NCI-H748 treated with DMSO at 0.1 percent for 48 hours (cell line): ENCODE data around the gene DOK1.

Source experiments
- DNase-seq: peaks from one replicate; lab custom pipeline; 2025; lab: John Stamatoyannopoulos, UW

DOK1 gene

DNA sequence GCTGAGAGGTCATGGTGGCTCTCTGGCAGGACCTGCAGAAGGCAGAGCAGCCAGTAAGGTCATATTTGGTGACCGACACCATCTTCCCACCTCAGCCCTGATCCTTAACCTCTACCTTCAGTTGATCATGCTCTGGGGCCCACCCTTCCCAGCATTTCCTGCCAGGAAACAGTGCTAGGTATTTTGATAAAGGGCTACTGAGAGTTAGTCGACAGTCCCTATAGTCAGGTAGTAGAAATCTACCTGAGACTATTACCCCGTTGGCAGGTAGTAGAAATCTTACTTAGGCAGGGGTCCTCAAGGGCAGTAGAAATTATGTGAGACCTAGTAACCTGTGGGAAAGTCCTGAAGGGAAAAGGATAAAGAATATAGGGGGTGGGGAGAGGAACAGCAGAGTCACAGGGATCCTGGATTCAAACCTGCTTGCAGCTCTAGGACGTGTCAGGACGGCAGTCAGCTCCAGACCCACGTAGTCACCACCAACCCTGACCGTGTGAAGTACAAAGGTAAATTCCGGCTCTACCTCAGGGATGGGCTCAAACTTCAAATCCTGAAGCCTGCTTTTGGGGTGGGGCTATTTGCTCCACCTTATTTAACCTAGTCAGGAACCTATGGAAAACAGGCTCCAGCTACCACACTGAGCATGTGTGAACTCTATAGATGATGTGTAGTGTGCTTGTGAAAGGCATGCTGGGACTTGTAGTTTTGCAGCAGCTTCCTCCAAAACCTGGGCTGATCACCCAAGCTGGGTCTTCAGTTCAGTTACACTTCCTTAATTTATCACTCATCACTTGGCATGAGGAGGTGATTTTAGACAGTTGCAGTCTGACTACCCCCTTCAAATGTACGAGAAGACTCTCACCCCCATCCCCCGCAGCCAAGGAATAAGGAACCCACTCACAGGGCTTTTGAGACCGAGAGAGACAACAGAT, 28.5 kb upstream of the DOK1 start, which contains the start of gene DQX1:
Gene DQX1 (minus strand): TSS at position 515 of the 932 bp plus-strand sequence. CDS start 502 bp downstream, at position 13.
- no peak for DNase-seq

DNA sequence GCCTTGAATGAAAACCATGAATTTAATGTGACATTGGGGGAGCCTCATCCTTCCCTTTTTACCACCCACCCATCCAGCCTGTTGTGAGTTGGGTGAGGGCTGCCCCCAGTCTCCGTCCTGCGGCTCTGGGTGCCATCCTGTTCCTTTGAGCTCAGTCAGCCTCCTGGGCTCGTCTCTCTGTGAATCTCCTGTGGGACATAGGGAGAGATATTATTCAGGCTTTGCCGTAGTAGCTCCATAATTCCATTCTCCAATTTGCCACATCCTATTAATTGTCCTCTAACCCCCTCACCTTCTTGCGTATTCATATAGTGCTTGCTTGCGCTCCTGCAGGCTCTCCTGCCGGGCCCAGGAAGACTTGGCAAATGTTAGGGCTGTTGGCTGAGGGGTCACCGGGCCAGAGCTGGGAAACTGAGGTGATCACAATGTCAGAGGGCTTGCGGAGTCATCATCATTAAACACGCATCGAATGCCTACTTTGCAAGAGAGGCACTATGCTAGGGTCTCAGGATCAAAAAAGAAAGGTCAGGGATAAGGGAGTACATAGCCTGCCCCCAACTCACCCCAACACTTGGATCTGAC, 27.8 kb upstream of the DOK1 start:
- DNase-seq = no peak

DNA sequence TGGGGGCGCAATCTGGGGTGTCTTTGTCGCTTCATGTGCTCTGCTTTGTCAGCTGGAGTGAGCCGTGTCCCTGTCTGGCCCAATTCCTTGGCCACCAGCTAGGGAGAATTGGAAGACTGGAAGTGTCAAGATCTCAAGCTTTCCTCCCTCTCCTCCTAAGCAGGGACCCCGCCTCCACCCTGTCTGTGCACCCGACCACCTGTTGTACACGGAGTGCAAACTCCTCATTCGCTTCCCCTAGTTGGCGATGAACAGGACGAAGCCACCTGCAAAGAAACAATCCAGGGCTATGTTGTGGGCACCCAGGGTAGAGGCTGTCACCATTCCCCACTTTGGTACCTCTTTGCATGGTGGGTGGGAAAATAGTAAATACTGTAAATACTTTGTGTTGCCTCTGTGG, 26.8 kb upstream of the DOK1 start:
- no peak for DNase-seq

DNA sequence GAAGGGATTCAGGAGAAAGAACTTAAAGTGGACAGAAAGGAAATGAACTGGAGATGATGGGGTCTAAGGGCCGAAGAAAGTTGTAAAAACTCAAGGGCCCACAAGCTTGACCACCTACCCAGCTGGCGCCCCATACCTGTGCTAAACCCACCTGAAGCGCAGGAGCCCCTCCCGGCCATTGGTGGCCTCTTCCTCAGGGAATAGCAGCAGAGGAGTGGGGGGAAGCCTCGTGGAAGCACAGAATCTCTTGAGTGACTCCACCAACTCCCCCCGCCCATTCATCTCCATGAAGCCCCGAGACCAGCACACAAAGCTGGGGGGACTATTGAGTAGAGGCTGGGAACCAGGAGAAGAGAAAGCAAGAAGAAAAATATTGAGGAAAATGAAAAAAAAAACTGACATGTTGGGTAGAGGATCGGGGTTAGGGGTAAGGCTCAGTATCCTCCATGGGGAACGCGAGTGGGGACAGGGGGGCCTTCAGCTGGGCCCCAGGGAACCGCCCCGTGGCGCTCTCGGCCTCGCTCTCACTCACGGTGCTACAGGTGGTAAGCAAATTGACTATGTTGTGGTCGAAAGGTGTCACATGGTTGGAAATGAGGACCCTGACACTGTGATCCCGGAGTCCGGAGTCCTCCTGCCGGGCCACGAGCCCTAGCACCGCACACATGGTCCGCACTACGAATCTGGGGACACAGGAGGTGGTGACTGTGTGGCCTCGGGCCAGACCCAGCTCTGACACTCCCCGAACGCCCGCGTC, 25.7 kb upstream of the DOK1 start:
- no peak for DNase-seq

DNA sequence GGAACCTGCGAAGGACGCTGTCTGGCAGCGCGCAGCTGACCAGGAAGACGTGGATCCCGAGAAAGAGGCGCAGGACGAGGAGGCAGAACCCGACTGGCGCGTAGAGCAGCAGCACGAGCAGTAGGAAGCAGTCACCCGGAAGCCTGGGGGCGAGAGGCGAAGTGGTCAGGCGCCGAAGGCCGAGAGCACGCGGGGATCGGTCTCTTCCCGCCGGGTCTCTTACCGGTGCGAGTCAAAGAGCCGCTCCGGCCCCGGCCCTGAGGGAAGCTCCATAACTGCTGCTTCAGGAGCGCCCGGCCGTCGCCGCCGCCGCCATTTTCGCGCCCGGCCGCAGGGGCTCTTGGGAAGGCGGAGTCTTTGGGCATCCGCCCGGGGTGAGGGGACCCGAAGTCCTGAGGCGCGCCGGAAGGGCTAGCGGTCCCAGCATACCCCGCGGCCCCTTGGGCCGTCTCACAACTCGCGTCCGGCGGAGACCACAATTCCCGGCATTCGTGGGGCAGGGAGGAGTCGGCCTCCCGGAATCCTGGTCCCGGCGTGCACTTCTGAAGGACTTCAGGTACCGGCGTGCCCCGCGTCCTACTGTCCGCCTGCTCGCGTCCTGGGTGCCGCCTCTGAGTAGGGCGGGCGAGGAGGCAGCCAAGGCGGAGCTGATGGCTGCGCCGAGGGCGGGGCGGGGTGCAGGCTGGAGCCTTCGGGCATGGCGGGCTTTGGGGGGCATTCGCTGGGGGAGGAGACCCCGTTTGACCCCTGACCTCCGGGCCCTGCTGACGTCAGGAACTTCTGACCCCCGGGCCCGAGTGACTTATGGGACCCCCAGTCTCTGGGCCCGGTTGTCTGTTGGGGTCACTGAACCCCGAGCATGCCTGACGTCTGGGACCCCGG, 24.9 kb upstream of the DOK1 start, which contains the start of the genes AUP1 and HTRA2:
Gene AUP1 (minus strand): TSS at position 350 of the 882 bp plus-strand sequence. CDS start 77 bp downstream, at position 273.
Gene HTRA2 (plus strand): TSS at position 577 of the 882 bp plus-strand sequence. CDS start 74 bp downstream, at position 651.
- peak; percentile 72 for DNase-seq

DNA sequence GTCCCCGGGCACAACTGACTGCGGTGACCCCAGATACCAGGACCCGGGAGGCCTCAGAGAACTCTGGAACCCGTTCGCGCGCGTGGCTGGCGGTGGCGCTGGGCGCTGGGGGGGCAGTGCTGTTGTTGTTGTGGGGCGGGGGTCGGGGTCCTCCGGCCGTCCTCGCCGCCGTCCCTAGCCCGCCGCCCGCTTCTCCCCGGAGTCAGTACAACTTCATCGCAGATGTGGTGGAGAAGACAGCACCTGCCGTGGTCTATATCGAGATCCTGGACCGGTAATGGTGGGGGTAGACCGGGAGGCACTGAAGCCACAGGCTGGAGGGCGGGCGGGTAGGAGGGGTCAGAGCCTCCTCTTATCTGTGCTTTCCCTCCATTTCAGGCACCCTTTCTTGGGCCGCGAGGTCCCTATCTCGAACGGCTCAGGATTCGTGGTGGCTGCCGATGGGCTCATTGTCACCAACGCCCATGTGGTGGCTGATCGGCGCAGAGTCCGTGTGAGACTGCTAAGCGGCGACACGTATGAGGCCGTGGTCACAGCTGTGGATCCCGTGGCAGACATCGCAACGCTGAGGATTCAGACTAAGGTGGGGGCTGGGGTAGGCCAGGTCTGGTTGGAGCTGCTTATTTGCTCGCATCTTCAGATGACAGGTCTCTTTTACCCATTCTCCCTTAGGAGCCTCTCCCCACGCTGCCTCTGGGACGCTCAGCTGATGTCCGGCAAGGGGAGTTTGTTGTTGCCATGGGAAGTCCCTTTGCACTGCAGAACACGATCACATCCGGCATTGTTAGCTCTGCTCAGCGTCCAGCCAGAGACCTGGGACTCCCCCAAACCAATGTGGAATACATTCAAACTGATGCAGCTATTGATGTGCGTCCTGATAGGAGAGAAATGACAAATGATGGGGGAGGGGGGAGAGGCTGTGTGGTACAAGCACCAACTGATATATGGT, 24.0 kb upstream of the DOK1 start:
- DNase-seq = no peak

DNA sequence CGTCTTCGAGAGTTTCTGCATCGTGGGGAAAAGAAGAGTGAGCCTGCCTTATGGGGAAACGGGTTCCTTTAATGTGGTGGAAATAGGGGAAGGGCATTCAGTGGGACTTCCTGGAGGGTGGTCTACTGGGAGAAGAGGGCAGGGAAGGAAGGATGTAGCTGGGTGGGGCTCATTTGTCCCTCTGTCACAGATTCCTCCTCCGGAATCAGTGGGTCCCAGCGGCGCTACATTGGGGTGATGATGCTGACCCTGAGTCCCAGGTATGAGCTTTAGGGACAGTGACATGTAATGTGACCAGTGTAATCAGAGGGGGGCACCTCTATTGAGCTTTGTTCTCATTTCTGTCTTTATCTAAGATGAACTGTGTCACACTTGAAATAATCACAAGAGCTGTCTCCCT, 22.9 kb upstream of the DOK1 start:
- DNase-seq = no peak

DNA sequence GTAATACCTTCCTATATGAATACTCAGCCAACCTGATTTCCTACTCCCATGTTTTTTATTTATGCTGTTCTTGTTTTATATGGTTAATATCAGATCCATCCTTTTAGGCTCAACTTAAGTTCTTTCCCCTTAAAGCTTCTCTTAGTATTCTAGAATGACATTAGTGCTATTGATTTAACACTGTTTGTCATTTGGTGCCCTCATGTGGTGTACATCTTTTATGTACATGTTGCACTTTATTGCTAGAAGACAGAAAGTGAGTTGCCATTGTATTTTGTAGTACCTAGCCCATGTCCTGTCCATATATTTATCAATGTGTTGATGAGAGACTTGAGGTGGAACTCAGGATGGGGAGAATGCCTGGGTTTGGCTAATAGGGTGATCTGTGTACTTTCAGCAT, 22.3 kb upstream of the DOK1 start:
- peak; percentile 8 for DNase-seq

DNA sequence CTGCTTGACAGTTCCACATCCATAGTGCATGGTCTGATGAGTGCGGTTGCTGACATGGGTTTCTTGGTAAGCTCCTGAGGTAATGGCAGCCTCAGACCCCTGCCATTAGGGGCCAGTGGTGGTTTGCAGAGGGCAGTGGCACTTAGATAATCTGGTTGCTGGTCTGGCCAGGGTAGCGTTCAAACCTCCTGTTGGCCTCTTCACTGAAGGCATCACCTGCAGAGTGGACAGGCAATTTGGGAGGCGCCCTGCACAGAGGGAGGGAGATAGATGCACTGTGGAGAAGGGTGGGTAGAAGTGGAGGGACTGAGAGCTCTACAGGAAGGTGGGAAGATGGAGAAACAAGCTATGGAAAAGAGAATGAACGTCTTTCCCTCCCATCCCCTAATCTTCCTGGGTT, 21.1 kb upstream of the DOK1 start:
- no peak for DNase-seq

DNA sequence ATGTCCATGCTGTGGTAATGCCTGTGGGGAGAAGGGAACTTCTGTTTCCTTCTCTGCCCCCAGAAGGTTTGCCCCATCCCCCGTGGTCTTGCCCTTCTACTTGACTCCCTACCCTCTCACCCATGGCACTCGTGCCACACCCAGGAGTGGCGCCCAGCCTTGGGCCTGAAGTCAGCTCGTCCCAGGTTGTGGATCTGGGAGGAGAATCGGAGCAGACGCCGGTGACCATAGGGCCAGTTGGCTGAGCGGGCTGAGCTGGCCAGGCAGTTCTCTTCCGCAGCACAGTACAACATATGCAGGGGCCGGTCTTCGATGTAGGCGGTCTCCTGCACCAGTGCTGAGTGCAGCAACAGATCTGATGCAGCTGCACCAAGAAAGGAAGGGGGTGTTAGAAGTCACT, 20.1 kb upstream of the DOK1 start:
- DNase-seq = no peak

DNA sequence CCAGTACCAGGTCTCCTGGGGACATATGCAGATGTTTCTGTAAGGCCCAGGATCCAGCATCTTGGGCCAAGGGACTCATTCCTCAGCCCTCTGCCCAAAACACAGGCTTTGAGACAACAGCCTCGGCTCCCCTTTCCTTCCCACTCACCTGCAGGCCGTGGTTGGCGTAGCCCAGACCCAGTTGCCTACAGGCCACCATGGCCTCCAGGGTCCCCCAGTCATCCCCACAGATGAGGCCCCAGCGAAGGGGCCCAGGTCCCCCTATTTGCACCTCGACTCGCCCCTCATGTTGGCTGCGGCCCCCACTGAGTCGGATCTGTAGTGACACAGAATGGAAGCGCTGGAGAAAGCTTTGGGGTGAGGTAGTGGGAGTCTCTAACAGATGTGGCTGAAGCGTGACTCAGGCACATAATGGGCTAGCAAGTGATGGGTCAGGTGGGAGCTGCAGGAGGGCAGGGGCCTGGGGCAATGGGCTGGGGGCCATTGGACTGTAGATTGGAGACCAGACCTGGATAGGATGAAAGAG, 19.0 kb upstream of the DOK1 start:
- DNase-seq = no peak

DNA sequence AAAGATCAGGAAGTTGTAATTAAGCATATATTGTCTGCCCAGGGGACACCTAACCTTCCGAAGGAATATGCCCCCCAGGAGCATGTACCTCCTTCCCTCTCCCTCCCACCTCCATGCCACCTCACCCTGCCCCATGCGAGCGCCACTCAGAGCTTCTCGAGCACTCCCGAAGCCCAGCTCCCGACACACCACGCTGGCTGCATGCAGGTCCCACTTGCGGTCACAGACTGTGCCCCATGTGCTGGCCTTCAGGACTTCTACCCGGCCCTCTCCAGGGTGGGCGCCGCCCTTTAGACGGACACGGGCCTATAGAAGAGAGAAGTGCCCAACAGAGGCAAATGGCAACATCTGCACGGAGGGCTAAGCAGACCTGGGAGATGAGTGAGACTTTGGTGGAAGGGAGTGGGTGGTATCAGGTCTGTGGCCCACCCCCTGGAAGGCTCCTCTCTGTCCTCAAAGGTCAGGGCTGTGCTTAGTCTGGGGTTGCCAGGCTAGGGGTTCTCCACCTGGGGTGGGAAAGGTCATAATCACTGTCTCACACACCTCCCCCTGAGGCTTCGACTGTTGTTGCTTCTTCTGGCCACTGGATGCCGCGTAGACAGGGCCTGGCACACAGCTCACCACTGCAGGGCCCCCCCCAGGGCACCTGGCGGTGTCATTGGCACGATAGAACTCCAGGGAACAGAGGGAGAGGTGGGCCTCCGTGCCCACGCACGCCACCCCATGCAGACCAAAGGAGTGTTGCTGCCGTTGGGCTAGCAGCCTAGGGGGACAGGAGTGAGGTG, 18.2 kb upstream of the DOK1 start:
- no peak for DNase-seq

DNA sequence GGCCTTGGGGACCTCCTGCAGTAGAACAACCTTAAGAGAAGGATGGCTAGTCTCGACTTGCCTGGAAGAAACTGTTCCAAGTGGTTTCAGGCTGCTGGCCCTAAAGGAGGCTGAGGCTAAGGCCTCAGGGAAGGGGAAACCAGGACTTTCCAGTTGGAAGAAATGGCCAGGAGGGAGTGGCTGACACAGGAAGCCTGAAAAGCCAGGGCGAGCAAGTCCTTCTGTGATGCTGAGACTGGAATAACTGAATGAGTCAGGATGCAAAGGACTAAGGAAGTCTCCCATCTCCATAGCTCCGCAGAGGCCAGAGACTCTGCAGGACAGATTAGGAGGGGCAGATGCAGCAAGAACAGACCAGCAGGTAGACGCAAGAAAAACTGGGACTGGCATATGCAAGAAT, 17.4 kb upstream of the DOK1 start:
- DNase-seq = no peak

DNA sequence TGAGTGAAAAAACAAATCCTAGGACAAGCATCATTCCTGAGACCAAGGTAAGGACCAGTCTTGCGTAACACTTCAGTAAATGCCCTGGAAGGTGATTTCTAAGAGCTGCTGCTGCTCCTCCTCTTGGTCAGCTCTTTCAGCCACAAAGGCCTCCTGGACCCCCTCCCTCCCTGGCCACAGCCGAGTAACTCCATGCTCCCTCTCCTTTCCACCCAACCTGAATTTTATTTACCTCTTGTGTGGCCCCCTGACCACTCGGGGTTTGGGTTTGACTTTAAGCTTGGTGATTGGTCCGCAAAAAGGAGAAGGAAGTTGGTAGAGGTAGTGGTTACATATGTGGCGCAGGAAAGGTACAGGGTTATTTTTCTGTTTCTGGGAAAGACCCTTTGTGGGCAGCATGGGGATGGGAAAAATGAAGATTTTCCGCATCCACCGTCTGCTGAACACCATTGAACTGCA, 15.6 kb upstream of the DOK1 start:
- no peak for DNase-seq

DNA sequence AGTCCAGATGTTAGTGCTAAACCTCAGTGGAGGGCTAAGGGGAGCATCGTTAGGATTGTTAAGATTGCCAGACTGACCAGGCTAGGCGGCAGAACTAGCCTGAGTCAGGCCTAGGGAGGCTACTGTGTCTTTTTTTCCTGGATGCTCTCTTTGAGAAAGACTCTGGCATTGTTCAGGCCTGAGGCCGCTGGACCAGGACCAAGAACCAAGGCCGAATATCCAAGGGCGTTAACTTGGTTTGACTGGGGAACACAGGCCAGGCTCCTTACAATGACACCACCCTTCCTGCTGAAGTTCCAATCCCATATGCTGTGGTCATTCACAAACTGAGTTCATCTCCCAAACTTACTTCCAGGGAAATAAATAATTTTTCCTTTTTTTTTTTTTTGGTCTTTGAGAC, 14.2 kb upstream of the DOK1 start:
- DNase-seq = no peak

DNA sequence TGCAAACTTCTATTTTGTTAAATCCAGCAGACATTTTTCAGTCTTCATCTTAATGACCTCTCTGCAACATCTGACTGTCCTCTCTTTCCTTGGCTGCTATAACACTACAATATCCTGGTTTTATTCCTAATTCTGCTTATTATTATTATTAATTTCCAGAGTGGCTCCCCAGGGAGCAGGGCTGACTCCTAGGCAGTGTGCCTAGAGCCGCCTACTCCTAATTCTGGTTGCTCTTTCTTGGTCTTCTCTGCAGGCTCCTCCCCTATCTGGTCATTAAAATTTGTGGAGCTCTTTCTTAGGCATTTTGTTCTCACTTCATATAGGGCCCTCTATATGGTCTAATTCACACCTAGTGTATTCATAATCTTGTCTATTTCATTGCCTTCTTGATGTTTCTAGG, 11.5 kb upstream of the DOK1 start:
- no peak for DNase-seq

DNA sequence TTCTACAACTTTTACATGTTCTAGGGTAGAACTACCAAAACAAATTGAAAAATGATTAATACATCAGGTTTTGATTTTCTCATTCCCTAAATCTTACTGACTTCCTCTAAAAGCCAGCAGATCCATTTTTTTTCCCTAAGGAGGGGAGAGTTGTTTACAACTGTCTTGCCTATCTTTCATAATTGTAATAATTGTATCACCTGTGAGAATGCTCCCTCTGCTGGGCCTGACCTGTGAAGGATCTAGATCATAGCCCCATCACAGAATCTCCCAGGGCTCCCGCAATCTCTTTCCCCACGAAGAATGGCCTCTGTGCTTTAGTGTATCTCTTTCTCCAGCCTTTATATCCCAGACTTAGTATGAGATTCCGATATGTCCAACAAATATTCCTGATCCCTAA, 9.9 kb upstream of the DOK1 start:
- no peak for DNase-seq

DNA sequence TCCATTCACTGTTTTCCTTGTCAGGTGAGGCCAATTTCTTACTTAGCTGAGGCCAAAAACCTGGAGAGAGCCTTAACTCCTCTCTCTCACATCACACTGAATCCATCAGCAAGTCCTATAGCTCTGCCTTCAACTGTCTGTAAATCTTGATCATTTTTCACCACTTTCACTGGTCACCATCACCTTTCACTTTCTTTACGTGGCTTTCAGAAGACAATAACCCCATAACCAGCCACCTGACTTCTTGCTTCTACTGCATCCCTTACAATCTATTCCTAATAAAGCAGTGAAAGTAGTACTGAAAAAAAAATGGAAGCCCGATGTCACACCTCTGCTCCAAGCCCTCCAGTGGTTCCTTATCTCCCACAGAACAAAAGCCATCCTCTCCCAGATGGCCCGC, 8.5 kb upstream of the DOK1 start:
- no peak for DNase-seq

DNA sequence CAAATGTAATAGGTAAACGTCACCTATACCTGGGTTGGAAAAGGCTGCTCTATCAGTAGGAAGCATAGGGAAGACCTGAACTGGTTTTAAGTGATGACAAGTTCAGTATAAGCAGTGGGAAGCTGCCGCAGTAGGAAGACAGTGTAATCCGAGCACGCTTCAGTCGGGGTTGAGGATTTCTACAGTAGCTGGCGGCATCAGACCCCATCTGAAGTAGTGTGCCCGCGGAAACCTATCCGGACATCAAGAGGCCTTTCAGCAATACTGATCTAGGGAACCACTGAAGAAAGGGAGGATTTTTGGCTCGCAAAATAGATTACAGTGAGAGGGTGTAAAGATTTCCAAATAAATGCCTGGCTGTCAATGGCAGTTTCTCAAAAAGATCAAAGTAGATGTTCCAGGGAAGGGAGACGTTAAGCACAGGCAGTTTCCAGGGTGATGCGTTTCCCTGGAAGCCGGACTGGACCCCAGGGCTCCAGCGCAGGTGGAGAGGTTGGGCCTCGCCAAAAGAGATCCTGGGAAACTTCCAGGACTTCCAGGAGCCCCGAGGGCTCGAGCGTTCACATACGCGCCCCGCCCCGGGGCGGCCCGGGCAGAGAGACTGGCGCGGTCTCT, 6.1 kb upstream of the DOK1 start:
- DNase-seq = peak; percentile 41
